NCI-H1436 (cell line): ENCODE data around the gene CACNB2.

Experiments used
- DNase-seq: peaks from one replicate; lab custom pipeline; 2025; lab: John Stamatoyannopoulos, UW

Gene CACNB2

GRCh38 chr10:18340496-18341051, 200.3 kb downstream of the CACNB2 start:
- DNase-seq = no peak

DNA sequence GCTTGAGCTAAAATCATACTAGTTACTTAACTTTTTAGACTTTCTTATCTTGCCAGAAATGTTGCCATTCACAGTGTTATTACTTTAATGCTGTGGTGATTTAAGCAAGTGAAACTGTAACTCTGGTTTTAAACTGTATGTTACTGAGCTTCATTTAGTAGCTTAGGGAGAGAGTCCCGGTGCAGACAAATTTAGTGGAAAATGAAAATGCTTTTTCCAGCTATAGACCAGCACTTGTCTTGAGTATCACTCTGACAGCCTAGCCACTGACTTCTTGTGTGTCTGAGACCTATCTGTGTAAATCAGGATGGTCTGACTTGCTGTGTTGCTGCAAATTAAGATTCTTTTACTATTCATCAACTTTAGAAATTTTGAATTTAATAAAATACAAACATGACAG, 200.8 kb downstream of the CACNB2 start:
- DNase-seq = no peak

DNA sequence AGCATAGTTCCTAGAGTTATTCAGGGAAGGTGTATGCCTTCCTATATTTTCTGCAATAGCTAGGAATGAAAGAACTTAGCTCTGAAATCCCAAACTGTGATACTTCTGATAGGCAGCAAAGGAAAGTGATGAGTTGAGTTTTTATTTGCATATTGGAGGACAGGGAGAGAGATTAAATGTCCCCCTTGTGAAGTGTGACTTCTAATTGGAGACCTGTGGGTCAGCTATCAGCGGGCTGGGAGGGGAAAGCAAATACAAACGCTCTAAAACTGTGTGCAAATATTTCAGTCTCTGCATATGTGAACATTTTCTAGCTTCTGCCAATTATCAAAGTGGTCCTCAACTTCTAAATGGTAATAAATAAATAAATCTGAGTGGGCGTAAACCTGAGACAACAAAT, 203.3 kb downstream of the CACNB2 start:
- DNase-seq = no peak

GRCh38 chr10:18345308-18345707, 205.1 kb downstream of the CACNB2 start:
- DNase-seq = no peak

- no peak for DNase-seq
Measured at GRCh38 chr10:18350340-18350739, 210.1 kb downstream of the CACNB2 start.

DNA sequence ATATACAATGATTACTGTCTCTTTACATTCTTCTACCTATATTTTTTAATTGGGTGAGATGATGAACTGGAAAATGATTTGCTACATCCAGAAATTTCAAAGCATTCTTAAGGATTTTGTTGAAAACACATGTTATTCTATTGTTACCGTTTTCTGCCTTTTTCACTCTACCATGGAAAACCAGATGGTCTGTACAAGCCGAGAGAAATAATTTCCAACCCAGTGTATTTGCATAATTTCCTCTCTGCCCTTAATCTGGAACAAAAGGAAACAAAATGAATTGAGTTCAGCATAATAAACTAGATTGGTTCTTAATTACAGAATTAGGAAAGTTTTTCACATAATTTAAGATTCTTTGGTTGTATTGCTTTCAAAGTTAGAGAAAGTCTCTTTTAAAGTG, 211.2 kb downstream of the CACNB2 start:
- DNase-seq = no peak

- DNase-seq = no peak
Measured at GRCh38 chr10:18352175-18352574, 212.0 kb downstream of the CACNB2 start.

DNA sequence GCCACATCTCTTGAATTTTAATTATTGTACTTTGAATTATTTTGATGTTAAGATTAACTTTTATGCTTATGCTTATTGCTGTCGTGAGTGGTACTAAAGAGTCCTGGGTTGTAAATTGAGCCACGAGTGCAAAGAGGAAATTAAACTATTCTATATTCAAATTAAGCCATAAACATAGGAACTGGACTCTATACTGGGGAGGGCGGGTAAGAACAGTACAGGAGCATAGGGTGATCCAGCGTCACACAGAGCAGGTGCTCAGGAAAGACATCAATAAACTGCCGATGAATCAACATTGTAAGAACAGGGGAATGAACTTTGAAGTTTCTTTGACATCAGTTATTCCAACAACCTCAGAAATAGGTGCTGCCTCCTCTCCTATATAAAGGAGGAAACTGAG, 219.6 kb downstream of the CACNB2 start:
- DNase-seq = no peak

DNA sequence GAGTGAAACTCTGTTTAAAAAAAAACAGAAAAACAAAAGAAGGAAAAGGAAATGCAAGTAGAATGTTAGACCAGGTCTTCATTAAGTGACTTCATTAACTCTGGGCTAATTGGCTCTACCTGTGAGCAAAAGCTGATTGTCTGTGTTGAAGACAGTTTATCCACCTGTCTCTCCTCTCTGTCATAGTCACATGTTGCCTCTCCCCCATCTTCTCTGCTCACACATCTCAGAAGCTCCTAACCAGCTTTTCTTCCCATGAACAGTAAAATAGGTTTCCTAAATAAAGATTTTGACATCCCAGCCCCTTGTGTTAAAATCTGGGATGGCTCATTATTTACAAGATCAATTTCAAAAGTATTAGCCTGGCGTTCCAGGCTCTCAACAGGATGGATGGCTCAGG, 222.7 kb downstream of the CACNB2 start:
- DNase-seq = no peak

DNA sequence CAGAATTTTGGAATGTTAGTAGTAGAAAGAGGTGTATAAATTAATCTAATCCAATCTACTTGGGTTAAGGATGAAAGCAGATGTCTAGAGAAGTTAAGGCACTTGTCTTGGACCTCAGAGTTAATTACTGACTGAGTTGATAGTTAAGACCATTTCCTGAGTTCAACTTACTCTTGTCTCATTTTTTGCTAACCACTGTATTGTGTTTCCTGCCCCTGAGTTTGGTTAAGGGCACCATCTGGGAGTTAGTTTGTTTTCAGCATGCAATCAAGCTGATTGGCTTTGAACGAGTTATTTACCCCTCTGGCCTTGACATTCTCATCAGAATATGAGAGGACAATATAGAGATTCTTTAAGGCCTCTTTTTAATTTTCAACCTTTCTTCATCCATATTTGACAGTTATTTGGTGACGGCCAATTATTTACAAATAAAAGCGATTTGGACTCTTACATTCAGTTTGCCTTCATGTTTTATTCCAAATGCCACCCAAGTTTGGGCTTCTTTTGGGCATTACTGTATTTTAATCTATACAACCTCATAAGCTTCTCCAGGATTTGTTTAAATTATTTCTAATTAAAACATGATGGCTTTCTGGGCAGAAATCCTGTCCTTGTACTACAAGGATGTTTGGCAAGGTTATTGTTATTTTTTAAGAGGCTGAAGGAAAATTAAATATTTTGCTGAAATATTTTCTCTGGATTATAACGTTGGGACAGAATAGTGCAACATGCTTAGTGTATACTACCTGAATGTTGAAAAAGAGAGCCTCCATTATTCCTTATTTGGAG, 225.0 kb downstream of the CACNB2 start:
- DNase-seq = no peak

DNA sequence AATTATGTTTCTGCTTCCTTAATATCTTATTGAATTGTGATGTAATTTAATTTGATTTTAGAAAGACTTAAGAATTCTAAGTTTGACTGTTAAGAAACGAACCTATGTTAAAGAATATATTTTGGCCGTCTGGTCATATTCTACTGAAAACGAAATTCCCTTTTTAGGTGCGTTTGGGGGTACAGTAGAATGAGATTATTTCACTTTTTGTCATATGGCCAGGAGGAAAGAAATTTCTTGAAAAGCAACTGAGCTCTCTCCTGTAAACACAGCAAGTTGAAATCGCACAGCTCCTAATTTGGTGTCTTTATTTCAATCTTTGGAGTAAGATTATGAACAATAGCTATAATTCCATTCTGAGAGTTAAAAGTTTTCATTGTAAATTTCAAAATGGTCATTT, 227.6 kb downstream of the CACNB2 start:
- DNase-seq = no peak

- DNase-seq = no peak
Measured at GRCh38 chr10:18368273-18368672, 228.0 kb downstream of the CACNB2 start.

- DNase-seq = no peak
Measured at GRCh38 chr10:18368682-18369081, 228.5 kb downstream of the CACNB2 start.

- DNase-seq = no peak
Measured at GRCh38 chr10:18369859-18370473, 229.7 kb downstream of the CACNB2 start.

- DNase-seq = no peak
Measured at GRCh38 chr10:18376650-18377049, 236.4 kb downstream of the CACNB2 start.

GRCh38 chr10:18377898-18378297, 237.7 kb downstream of the CACNB2 start:
- peak; percentile 6 for DNase-seq

- no peak for DNase-seq
Measured at GRCh38 chr10:18378766-18379165, 238.5 kb downstream of the CACNB2 start.

- no peak for DNase-seq
Measured at GRCh38 chr10:18381679-18382078, 241.5 kb downstream of the CACNB2 start.

- DNase-seq = no peak
Measured at GRCh38 chr10:18397906-18398305, 257.7 kb downstream of the CACNB2 start.

DNA sequence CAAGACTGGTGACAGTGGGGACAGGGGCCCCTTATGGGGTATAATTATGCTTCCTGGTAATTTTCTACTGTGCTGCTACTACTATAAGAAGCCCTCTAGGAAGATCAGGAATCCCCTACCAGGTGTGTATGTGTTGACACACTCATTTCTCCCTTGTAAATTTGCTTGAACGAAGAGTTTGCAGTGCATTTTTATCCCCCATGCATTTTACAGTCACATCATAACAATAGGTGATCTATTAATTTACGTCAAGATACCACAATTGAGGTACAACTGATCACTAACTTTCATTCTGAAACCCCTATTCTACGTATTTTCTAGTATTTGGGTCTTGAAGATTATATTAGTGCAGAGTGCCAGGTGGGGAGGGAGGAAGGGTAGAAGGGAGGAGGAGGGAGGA, 258.9 kb downstream of the CACNB2 start:
- no peak for DNase-seq

GRCh38 chr10:18400201-18400905, 260.1 kb downstream of the CACNB2 start:
- DNase-seq = peak; percentile 15

GRCh38 chr10:18400906-18401245, 260.7 kb downstream of the CACNB2 start:
- no peak for DNase-seq
